Measurements from ENCODE around the gene CTBP2. TPM values are rescaled to one million over a fixed set of nuclear protein-coding genes. Genes with fewer than 3 reads are reported as not detected.

CTBP2 gene
- polyA plus RNA-seq, 1 donor (not counting 4 experiments of a cell fraction or from before 2014, with no cell fraction given) = 76.0 TPM

DNA sequence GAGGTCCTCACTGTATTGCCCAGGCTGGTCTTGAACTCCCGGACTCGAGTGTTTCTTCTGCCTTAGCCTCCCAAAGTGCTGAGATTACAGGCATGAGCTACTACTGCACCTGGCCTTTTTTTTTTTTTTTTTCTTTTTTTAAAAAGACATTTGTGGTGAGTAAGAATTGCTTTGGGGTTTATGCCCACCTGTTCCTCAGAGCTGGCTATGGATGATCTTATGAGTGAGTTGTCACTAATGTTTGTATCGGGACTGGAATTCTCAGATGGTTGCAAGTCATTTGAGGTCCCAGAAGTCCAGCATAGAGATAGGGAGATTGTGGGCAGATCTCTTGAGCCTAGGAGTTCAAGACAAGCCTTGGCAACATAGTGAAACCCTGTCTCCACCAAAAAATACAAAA is 183.2 kb downstream of the CTBP2 start:
- Histone ChIP-seq H3K27me3 (ENCODE audit: control insufficient read depth, extremely low read depth, insufficient read depth, low read length) (no peaks in the 10 kb centered on the region), H3K79me2 (ENCODE audit: control insufficient read depth, insufficient read depth, low read length) (peaks cover 3% of the 10 kb centered on the region), H4K20me1 (ENCODE audit: control insufficient read depth, extremely low read depth, insufficient read depth, low read length) (no peaks in the 10 kb centered on the region), H3K9ac (ENCODE audit: control insufficient read depth, extremely low read depth, insufficient read depth, low read length) (no peak overlapping the region), H3K9me3 (ENCODE audit: control insufficient read depth, low read depth, low read length) (no peaks in the 10 kb centered on the region), H3K27ac (ENCODE audit: control insufficient read depth, insufficient read depth, low read length) (no peak overlapping the region), H3K9me1 (ENCODE audit: control insufficient read depth, extremely low read depth, insufficient read depth, low read length) (no peaks in the 10 kb centered on the region), H3K36me3 (ENCODE audit: control insufficient read depth in 2 of 2, extremely low read depth in 1 of 2, insufficient read depth in 2 of 2, low read length in 2 of 2) (peaks cover 4 to 5% of the 10 kb centered on the region in 2 experiments), H3K4me2 (ENCODE audit: control insufficient read depth, extremely low read depth, insufficient read depth, low read depth, low read length) (no peak overlapping the region), H2AFZ (ENCODE audit: control insufficient read depth, low read length) (no peak overlapping the region), H3K4me1 (ENCODE audit: control insufficient read depth, extremely low read depth, insufficient read depth, low read length) (no peaks in the 10 kb centered on the region), H3K4me3 (ENCODE audit: control insufficient read depth in 2 of 3, extremely low read depth in 1 of 3, insufficient read depth in 2 of 3, low read depth in 1 of 3, low read length in 3 of 3) (no peak overlapping the region)
- FAIRE-seq = no peak
- TF ChIP-seq, protein P1, sequence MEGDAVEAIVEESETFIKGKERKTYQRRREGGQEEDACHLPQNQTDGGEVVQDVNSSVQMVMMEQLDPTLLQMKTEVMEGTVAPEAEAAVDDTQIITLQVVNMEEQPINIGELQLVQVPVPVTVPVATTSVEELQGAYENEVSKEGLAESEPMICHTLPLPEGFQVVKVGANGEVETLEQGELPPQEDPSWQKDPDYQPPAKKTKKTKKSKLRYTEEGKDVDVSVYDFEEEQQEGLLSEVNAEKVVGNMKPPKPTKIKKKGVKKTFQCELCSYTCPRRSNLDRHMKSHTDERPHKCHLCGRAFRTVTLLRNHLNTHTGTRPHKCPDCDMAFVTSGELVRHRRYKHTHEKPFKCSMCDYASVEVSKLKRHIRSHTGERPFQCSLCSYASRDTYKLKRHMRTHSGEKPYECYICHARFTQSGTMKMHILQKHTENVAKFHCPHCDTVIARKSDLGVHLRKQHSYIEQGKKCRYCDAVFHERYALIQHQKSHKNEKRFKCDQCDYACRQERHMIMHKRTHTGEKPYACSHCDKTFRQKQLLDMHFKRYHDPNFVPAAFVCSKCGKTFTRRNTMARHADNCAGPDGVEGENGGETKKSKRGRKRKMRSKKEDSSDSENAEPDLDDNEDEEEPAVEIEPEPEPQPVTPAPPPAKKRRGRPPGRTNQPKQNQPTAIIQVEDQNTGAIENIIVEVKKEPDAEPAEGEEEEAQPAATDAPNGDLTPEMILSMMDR (optimal IDR thresholded peaks at IDR 0.05 in 1 of 3, IDR thresholded peaks at IDR 0.05 in 1 of 3, conservative IDR thresholded peaks at IDR 0.05 in 1 of 3; ENCODE audit: extremely low read depth in 1 of 3, insufficient read depth in 2 of 3, low read length in 3 of 3) = no peak
- no peak for TF ChIP-seq EZH2 (IDR thresholded peaks at IDR 0.05; ENCODE audit: low read length)
- no peak for DNase-seq (ENCODE audit: low read depth, low spot score)
- dilution Hi-C loops (cut with MboI; ENCODE audit: extremely low pct_ligation_motif_present, low sequenced_read_pairs) = no loop called here

DNA sequence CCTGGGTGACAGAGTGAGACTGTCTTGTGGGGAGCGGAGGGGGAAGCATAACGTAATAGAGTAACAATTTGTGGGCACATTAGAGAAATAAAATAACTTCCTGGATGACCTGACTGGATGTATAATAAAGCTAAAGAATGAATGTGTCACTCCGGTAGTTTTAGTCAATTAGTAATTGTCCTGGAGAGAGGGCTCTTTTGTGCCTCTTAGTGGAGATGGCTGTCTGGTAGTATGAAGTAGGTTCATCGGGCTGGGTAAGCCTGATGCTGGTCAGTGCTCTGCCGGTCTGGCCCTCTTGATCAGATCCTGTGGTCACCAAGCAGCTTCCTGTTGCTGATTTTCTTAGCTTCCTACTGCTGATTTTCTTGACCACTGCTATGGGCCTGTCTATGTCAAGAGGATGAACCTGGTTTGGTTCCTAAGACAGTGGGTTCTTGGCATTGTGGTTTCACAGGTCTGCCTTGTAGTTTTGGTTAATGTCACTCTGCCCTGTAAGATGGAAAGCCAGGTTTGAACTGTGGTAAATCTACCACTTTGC is 184.3 kb downstream of the CTBP2 start:
- Histone ChIP-seq H3K27me3 (ENCODE audit: control insufficient read depth, extremely low read depth, insufficient read depth, low read length) (no peaks in the 10 kb centered on the region), H3K36me3 (ENCODE audit: control insufficient read depth in 2 of 2, extremely low read depth in 1 of 2, insufficient read depth in 2 of 2, low read length in 2 of 2) (peaks cover 3 to 4% of the 10 kb centered on the region in 2 experiments), H3K79me2 (ENCODE audit: control insufficient read depth, insufficient read depth, low read length) (peaks cover 3% of the 10 kb centered on the region), H3K4me2 (ENCODE audit: control insufficient read depth, extremely low read depth, insufficient read depth, low read depth, low read length) (no peak overlapping the region), H3K9me3 (ENCODE audit: control insufficient read depth, low read depth, low read length) (no peaks in the 10 kb centered on the region), H3K4me1 (ENCODE audit: control insufficient read depth, extremely low read depth, insufficient read depth, low read length) (no peaks in the 10 kb centered on the region), H3K9ac (ENCODE audit: control insufficient read depth, extremely low read depth, insufficient read depth, low read length) (no peak overlapping the region), H2AFZ (ENCODE audit: control insufficient read depth, low read length) (no peak overlapping the region), H4K20me1 (ENCODE audit: control insufficient read depth, extremely low read depth, insufficient read depth, low read length) (no peaks in the 10 kb centered on the region), H3K27ac (ENCODE audit: control insufficient read depth, insufficient read depth, low read length) (no peak overlapping the region), H3K4me3 (ENCODE audit: control insufficient read depth in 2 of 3, extremely low read depth in 1 of 3, insufficient read depth in 2 of 3, low read depth in 1 of 3, low read length in 3 of 3) (no peak overlapping the region), H3K9me1 (ENCODE audit: control insufficient read depth, extremely low read depth, insufficient read depth, low read length) (no peaks in the 10 kb centered on the region)
- no peak for FAIRE-seq
- no peak for TF ChIP-seq EZH2 (IDR thresholded peaks at IDR 0.05; ENCODE audit: low read length)
- TF ChIP-seq, protein P1 (optimal IDR thresholded peaks at IDR 0.05 in 1 of 3, IDR thresholded peaks at IDR 0.05 in 1 of 3, conservative IDR thresholded peaks at IDR 0.05 in 1 of 3; ENCODE audit: extremely low read depth in 1 of 3, insufficient read depth in 2 of 3, low read length in 3 of 3) = no peak
- dilution Hi-C loops (cut with MboI; ENCODE audit: extremely low pct_ligation_motif_present, low sequenced_read_pairs) = no loop called here
- no peak for DNase-seq (ENCODE audit: low read depth, low spot score)

All from keratinocyte (primary cell).